Upper lobe of left lung (tissue), 6 donors: ENCODE data around the gene ALS2. TPM values are rescaled to one million over a fixed set of nuclear protein-coding genes. Genes with fewer than 3 reads are reported as not detected.
A peak's percentile ranks its signal among the peaks of the same experiment; 100 is the strongest.

Source experiments
- ATAC-seq, 2 donors: fragments of 200-7000 bp; cut with Tn5 transposase; one replicate each; pipeline ENCODE4 v1.9.1; 2022; ENCODE audit warnings: mild to moderate bottlenecking in 2 of 2, moderate library complexity in 2 of 2; ENCODE audit not compliant: low FRiP score in 2 of 2
- DNase-seq, 2 donors: peaks; one replicate each; pipeline ENCODE4 v3.0.0-alpha.2; 2019 to 2020
- H3K27ac ChIP-seq, 4 donors: fragments of 200-600 bp; sonication (generic); one replicate each; pipeline ENCODE4 v1.5.1; 2016 to 2019
- H3K27me3 ChIP-seq, 4 donors: fragments of 200-600 bp; sonication (generic); one replicate each; pipeline ENCODE4 v1.5.1; 2017 to 2019
- H3K36me3 ChIP-seq, 4 donors: fragments of 200-600 bp; sonication (generic); one replicate each; pipeline ENCODE4 v1.5.1; 2016 to 2019
- H3K4me1 ChIP-seq, 4 donors: fragments of 200-600 bp; sonication (generic); one replicate each; pipeline ENCODE4 v1.5.1; 2018 to 2019
- H3K4me3 ChIP-seq, 4 donors: fragments of 200-600 bp; sonication (generic); one replicate each; pipeline ENCODE4 v1.5.1; 2017 to 2019; ENCODE audit warnings: mild to moderate bottlenecking in 2 of 4, moderate library complexity in 1 of 4
- H3K9me3 ChIP-seq, 4 donors: fragments of 200-600 bp; sonication (generic); one replicate each; pipeline ENCODE4 v1.5.1; 2018 to 2019
- EP300 ChIP-seq, 4 donors: sonication (generic); formaldehyde crosslinking; IDR thresholded peaks; one replicate each; pipeline ENCODE4 v1.5.1; 2017; ENCODE audit warnings: antibody characterized with exemption in 4 of 4, control low read depth in 2 of 4
- POLR2A ChIP-seq, 4 donors: fragments of 450-650 bp; IDR thresholded peaks; one replicate each; pipeline ENCODE4 v1.5.1; 2016 to 2017; ENCODE audit warnings: antibody characterized with exemption in 4 of 4, mild to moderate bottlenecking in 2 of 4
- POLR2AphosphoS5 ChIP-seq, 2 donors: sonication (generic); formaldehyde crosslinking; IDR thresholded peaks; one replicate each; pipeline ENCODE4 v1.5.1; 2017; ENCODE audit warnings: antibody characterized with exemption in 2 of 2
- WGBS, 2 donors: methylation state at CpG; one replicate each; pipeline ENCODE4 v1.1.5; 2017 to 2018; 5-methylcytosine and 5-hydroxymethylcytosine counted together
- total RNA-seq, 6 donors: library from RNA; depleted of rRNA in 4 of 6; stranded (reverse); fragments of >200 nt in 4 of 6; gene quantifications; one replicate each; pipeline versions ENCODE4 v1.1.0 to v1.2.1, GENCODE V29; 2016 to 2021
- TF ChIP-seq, protein P1 (sequence below), 6 experiments: fragments of 450-650 bp in 4 of 6; fragments of 200-600 bp in 2 of 6; sonication (generic) in 2 of 6; IDR thresholded peaks; one replicate each; pipeline ENCODE4 v1.5.1; 2016 to 2019; ENCODE audit warnings: antibody characterized with exemption in 6 of 6
- donor health status: DM: no; HTN: no; CAD: no; lungs with moderate emphysema.
- donor health status: DM: no; HTN: yes; CAD: no; lungs with severe emphysema.

ALS2 gene
- total RNA-seq, 6 donors from 2014 or later: 16.5 to 27.8 (median 22.7) TPM

DNA sequence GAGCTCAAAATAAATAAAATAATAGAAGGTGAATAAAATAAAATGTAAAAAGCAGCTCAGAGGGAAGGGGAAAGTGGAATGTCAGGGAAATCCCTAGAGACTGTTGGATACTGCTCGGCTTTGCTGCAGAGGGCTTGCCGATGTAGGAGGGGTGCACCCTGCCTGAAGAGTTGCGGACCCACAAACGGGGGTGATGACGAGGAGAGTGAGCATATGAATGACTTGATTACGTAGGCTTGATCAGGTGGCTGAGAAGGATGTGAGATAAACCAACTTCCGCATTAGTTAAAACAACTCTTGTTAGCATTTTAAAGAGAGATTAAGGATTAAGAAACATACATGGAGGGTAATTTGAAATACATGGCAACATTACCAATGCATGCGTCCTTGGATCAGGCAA, 116.4 kb downstream of the ALS2 start:
- no peak for DNase-seq
- TF ChIP-seq POLR2AphosphoS5 (IDR thresholded peaks at IDR 0.05) (no peak), POLR2A (IDR thresholded peaks at IDR 0.05) (no peak), EP300 (IDR thresholded peaks at IDR 0.05) (no peak)
- TF ChIP-seq, protein P1, sequence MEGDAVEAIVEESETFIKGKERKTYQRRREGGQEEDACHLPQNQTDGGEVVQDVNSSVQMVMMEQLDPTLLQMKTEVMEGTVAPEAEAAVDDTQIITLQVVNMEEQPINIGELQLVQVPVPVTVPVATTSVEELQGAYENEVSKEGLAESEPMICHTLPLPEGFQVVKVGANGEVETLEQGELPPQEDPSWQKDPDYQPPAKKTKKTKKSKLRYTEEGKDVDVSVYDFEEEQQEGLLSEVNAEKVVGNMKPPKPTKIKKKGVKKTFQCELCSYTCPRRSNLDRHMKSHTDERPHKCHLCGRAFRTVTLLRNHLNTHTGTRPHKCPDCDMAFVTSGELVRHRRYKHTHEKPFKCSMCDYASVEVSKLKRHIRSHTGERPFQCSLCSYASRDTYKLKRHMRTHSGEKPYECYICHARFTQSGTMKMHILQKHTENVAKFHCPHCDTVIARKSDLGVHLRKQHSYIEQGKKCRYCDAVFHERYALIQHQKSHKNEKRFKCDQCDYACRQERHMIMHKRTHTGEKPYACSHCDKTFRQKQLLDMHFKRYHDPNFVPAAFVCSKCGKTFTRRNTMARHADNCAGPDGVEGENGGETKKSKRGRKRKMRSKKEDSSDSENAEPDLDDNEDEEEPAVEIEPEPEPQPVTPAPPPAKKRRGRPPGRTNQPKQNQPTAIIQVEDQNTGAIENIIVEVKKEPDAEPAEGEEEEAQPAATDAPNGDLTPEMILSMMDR (IDR thresholded peaks at IDR 0.05): no peak
- 75 to 80% methylated on average over 8 of the region's 8 CpGs for WGBS, 2 donors
- no peaks in the 10 kb centered on the region for H3K27me3 ChIP-seq
- no peaks in the 10 kb centered on the region for H3K9me3 ChIP-seq
- H3K4me1 ChIP-seq: no peaks in the 10 kb centered on the region
- ATAC-seq: no peak
- H3K36me3 ChIP-seq: no peaks in the 10 kb centered on the region
- no peak overlapping the region for H3K27ac ChIP-seq
- no peak overlapping the region for H3K4me3 ChIP-seq

DNA sequence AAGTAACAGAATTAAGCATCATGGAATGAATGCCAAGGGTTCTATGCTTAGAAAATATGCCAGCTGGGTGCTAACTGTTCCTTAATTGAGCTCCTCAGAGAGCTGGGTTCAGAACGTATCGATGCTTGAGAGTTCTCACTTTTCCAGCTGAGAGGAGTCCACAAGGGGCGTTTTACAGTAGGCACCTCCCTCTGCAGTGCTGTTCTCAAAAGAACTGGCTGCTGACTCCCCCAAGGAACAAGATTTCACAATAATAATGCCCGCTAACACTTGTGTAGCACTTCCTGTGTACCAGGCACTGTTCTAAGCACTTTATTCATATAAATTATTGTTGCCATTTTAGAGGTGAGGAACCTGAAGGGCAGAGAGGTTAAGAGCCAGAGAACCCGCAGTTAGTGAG, 119.4 kb downstream of the ALS2 start:
- Histone ChIP-seq H3K36me3 (no peaks in the 10 kb centered on the region), H3K27me3 (no peaks in the 10 kb centered on the region), H3K27ac (no peak overlapping the region), H3K9me3 (no peaks in the 10 kb centered on the region), H3K4me1 (no peaks in the 10 kb centered on the region), H3K4me3 (no peak overlapping the region)
- no peak for ATAC-seq
- TF ChIP-seq EP300 (IDR thresholded peaks at IDR 0.05) (no peak), POLR2A (IDR thresholded peaks at IDR 0.05) (no peak), POLR2AphosphoS5 (IDR thresholded peaks at IDR 0.05) (no peak)
- TF ChIP-seq, protein P1 (IDR thresholded peaks at IDR 0.05): no peak
- no peak for DNase-seq
- 34 to 36% methylated on average over 5 of the region's 5 CpGs for WGBS, 2 donors

DNA sequence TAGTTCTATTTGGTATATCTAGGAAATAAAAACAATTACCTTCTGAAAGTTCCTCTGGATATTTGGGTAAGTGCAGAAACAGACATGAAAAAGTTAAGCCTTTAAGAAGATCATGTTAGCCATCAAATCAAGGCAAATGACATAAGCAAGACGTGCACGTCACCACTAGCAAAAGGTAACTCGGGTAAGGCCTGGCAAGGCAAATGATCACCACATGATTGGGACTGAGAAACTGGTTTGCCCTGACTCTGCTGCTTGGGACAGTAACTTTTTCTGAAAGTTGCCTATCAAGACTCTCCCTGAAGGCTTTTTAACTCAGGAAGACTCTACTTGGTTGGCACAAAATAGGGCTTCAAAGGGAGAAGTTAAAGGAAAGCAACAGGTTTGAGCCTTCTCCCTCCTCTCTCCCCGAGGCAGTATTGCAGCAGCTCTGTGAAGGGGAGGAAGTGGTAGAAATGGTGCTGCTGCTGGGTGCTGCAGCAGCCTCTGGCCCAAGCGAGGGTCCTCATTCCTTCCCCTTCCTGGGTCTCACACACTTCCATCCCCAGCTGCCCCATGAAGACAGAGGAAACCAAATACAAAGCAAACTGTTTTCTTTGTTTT, 120.3 kb downstream of the ALS2 start:
- ATAC-seq (no peak), DNase-seq (no peak)
- H3K4me1 ChIP-seq: no peaks in the 10 kb centered on the region
- H3K27me3 ChIP-seq: no peaks in the 10 kb centered on the region
- no peaks in the 10 kb centered on the region for H3K36me3 ChIP-seq
- no peak overlapping the region for H3K27ac ChIP-seq
- no peak for TF ChIP-seq EP300 (IDR thresholded peaks at IDR 0.05)
- TF ChIP-seq, protein P1 (IDR thresholded peaks at IDR 0.05): no peak
- no peaks in the 10 kb centered on the region for H3K9me3 ChIP-seq
- no peak overlapping the region for H3K4me3 ChIP-seq
- WGBS, 2 donors: 67 to 78% methylated on average over 5 of the region's 5 CpGs

DNA sequence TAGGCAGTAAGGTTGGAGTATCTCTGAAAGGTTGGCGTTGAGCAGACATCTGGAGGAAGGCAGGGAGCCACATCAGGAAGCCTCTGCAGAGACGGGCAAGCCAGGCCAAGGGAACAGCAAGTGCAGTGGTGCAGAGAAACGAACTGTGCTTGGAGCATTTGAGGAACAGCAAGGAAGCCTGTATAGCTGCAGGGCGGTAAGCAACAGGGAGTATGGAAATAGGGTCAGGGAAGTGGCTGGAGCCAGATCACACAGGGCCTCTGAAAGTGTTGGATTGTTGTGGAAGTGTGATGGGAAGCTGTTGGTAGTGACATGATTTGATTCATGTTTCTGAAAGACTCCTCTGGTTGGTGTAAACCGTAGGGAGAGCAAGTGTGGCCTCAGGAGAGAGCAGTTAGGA, 124.0 kb downstream of the ALS2 start:
- H3K4me1 ChIP-seq: no peaks in the 10 kb centered on the region
- H3K27me3 ChIP-seq: no peaks in the 10 kb centered on the region
- no peak for DNase-seq
- WGBS, 2 donors: 78 to 88% methylated on average over 5 of the region's 5 CpGs
- no peak overlapping the region for H3K4me3 ChIP-seq
- no peaks in the 10 kb centered on the region for H3K9me3 ChIP-seq
- ATAC-seq: no peak
- no peaks in the 10 kb centered on the region for H3K36me3 ChIP-seq
- no peak overlapping the region for H3K27ac ChIP-seq
- TF ChIP-seq POLR2AphosphoS5 (IDR thresholded peaks at IDR 0.05) (no peak), EP300 (IDR thresholded peaks at IDR 0.05) (no peak), POLR2A (IDR thresholded peaks at IDR 0.05) (no peak)
- TF ChIP-seq, protein P1 (IDR thresholded peaks at IDR 0.05): no peak

DNA sequence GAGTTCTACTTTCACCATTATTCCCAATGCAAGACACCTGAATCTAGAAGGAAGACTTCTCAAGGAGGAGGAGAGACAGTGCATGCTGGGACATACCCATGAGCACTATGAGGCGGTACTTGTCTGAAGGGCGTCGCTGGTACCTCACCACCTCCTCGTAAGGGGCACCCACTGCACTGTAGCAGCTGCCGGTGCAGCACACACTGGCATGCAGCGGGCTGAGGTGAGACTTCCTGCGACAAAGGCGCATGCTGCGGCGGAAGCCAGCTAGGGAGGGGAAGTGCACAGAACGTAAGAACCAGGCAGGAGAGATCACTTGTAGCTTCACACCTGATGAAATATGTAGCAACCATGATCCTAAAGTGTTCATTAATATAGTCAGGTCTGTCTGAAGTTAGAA, 124.6 kb downstream of the ALS2 start:
- WGBS, 2 donors: 87 to 88% methylated on average over 11 of the region's 11 CpGs
- ATAC-seq (no peak), DNase-seq (peak in 1 of 2 donors; percentile 54)
- Histone ChIP-seq H3K27me3 (no peaks in the 10 kb centered on the region), H3K36me3 (no peaks in the 10 kb centered on the region), H3K27ac (no peak overlapping the region), H3K4me3 (no peak overlapping the region), H3K9me3 (no peaks in the 10 kb centered on the region), H3K4me1 (no peaks in the 10 kb centered on the region)
- TF ChIP-seq, protein P1 (IDR thresholded peaks at IDR 0.05): no peak
- TF ChIP-seq POLR2A (IDR thresholded peaks at IDR 0.05) (no peak), POLR2AphosphoS5 (IDR thresholded peaks at IDR 0.05) (no peak), EP300 (IDR thresholded peaks at IDR 0.05) (no peak)
